A673 (cell line): ENCODE measurements around the gene FHIP2A. TPM values are rescaled to one million over a fixed set of nuclear protein-coding genes. Genes with fewer than 3 reads are reported as not detected.
"Not testable (repeated sequence)": the region's sequence is repeated elsewhere in the genome, so short reads cannot be mapped to it uniquely, and the experiment has no call there.

Source experiments
- BruUV-seq: library from RNA; stranded (reverse); fragments of 400-500 nt; replicated peaks from 2 replicates; lab custom pipeline; 2021; lab: Mats Ljungman, UMichigan
- CTCF ChIA-PET: fragments of 300-600 bp; sonication (Branson Sonifier 250); formaldehyde crosslinking; loops from one replicate; lab custom pipeline; 2022; ENCODE audit warnings: antibody characterized with exemption; lab: Charles Lee
- POLR2A ChIA-PET: fragments of 300-600 bp; sonication (Branson Sonifier 250); formaldehyde crosslinking; loops from one replicate; lab custom pipeline; 2022; ENCODE audit warnings: antibody characterized with exemption; ENCODE audit not compliant: low non-redundant PET; lab: Charles Lee
- DNase-seq: peaks from one replicate; pipeline ENCODE4 v3.0.0-alpha.2; 2015; ENCODE audit warnings: low spot score
- H3K27ac ChIP-seq: fragments of 200-600 bp; sonication (generic); 2 replicates; pipeline ENCODE4 v1.5.1; 2016; ENCODE audit warnings: mixed run types, low read depth, mild to moderate bottlenecking, mixed read lengths, antibody characterized with exemption, low read length; ENCODE audit not compliant: poor library complexity, severe bottlenecking
- H3K27me3 ChIP-seq: fragments of 200-600 bp; sonication (generic); replicated peaks from 2 replicates; pipeline ENCODE4 v1.6.1; 2017; ENCODE audit warnings: mixed run types, low read depth, mild to moderate bottlenecking, mixed read lengths, antibody characterized with exemption, low read length; ENCODE audit not compliant: insufficient read depth, poor library complexity
- H3K36me3 ChIP-seq: fragments of 200-600 bp; sonication (generic); 2 replicates; pipeline ENCODE4 v1.6.1; 2016; ENCODE audit warnings: mixed run types, mild to moderate bottlenecking, mixed read lengths, antibody characterized with exemption, low read length; ENCODE audit not compliant: insufficient read depth, poor library complexity, severe bottlenecking
- H3K4me1 ChIP-seq: fragments of 200-600 bp; sonication (generic); 2 replicates; pipeline ENCODE4 v1.6.1; 2017; ENCODE audit warnings: mixed run types, mild to moderate bottlenecking, mixed read lengths, antibody characterized with exemption, low read length; ENCODE audit not compliant: insufficient read depth, poor library complexity, severe bottlenecking
- H3K4me3 ChIP-seq: fragments of 200-600 bp; sonication (generic); 2 replicates; pipeline ENCODE4 v1.5.1; 2016; ENCODE audit warnings: low read depth, mixed run types, mild to moderate bottlenecking, mixed read lengths, low read length; ENCODE audit not compliant: poor library complexity, severe bottlenecking
- H3K9me3 ChIP-seq: fragments of 200-600 bp; sonication (generic); 2 replicates; pipeline ENCODE4 v1.6.1; 2016; ENCODE audit warnings: mixed run types, low read depth, mild to moderate bottlenecking, mixed read lengths, antibody characterized with exemption, low read length; ENCODE audit not compliant: poor library complexity, severe bottlenecking
- CTCF ChIP-seq: fragments of 300-800, 200-600 bp; sonication (generic); conservative IDR thresholded peaks from 2 replicates; pipeline ENCODE4 v1.5.1; 2017; ENCODE audit warnings: low read depth, mild to moderate bottlenecking, antibody characterized with exemption, low read length, moderate library complexity, mixed read lengths
- EZH2 ChIP-seq: fragments of 200-600 bp; sonication (generic); IDR thresholded peaks from 2 replicates; pipeline ENCODE4 v1.6.1; 2017; ENCODE audit warnings: borderline replicate concordance, low read depth, mild to moderate bottlenecking, mixed read lengths, antibody characterized with exemption, low read length; ENCODE audit not compliant: poor library complexity, severe bottlenecking
- intact Hi-C: fragments of 100-400 bp; cut with micrococcal nuclease; formaldehyde crosslinking; loops from one replicate; pipeline ENCODE4 v1.10.0; 2022; ENCODE audit not compliant: unreplicated experiment
- total RNA-seq: library from RNA; stranded (reverse); gene quantifications from 2 replicates; pipeline ENCODE4 v1.2.3, GENCODE V29; 2021

Gene FHIP2A
- total RNA-seq, 1 experiment from 2014 or later, result 14.4 TPM

DNA sequence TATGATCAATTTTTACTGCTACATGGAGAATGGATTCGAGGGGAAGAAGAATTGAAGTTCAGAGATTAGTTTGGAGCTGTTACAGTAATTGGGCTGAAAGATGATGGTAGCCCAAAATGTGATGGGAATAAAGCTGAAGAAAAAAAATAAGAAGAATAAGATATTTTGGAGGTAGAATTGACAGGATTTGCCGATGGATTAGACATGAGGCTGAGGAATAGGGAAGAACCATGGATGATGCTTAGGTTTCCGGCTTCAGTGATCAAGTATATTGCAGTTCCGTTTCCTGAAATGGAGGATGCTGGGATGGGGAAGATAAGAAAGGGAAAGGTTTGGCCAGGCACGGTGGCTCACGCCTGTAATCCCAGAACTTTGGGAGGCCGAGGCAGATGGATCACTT is 38.9 kb upstream of the FHIP2A start:
- Histone ChIP-seq H3K27ac (no peak overlapping the region), H3K27me3 (no peaks in the 10 kb centered on the region), H3K36me3 (no peaks in the 10 kb centered on the region), H3K4me3 (no peak overlapping the region), H3K9me3 (no peaks in the 10 kb centered on the region), H3K4me1 (peaks cover 17% of the 10 kb centered on the region)
- intact Hi-C loops, result loop anchor here (5.0 kb wide), 2 partner anchors 90 to 480 kb away; no protein-coding TSS in a partner anchor
- TF ChIP-seq CTCF, result no peak
- no peak for TF ChIP-seq EZH2
- POLR2A ChIA-PET, result no interaction called here
- BruUV-seq, result no TSS peak
- DNase-seq, result no peak
- CTCF ChIA-PET, result no interaction called here

GRCh38 chr10:114783686-114784085 is 37.9 kb upstream of the FHIP2A start:
- no peak for TF ChIP-seq CTCF
- TF ChIP-seq EZH2, result no peak
- H3K4me3 ChIP-seq, result no peak overlapping the region
- H3K27me3 ChIP-seq, result no peaks in the 10 kb centered on the region
- H3K27ac ChIP-seq, result no peak overlapping the region
- DNase-seq, result no peak
- intact Hi-C loops, result loop anchor here (5.0 kb wide), 2 partner anchors 91 to 481 kb away; no protein-coding TSS in a partner anchor
- H3K9me3 ChIP-seq, result no peaks in the 10 kb centered on the region
- peaks cover 17% of the 10 kb centered on the region for H3K4me1 ChIP-seq
- no TSS peak for BruUV-seq
- ChIA-PET CTCF (interaction anchor here (0.5 kb wide), 1 partner anchor 32 kb away, joined by 4 read pairs; no protein-coding TSS in a partner anchor), POLR2A (no interaction called here)
- H3K36me3 ChIP-seq, result no peaks in the 10 kb centered on the region

GRCh38 chr10:114786492-114786891 is 35.1 kb upstream of the FHIP2A start:
- intact Hi-C loops, result loop anchor here (1.0 to 2.0 kb wide), 2 partner anchors 236 to 316 kb away; no protein-coding TSS in a partner anchor
- H3K4me3 ChIP-seq, H3K4me1 ChIP-seq, H3K9me3 ChIP-seq, POLR2A ChIA-PET, H3K27me3 ChIP-seq, H3K36me3 ChIP-seq, BruUV-seq, H3K27ac ChIP-seq: not testable (repeated sequence)
- peak; percentile 71 for TF ChIP-seq CTCF
- CTCF ChIA-PET, result interaction anchor here (0.9 to 1.2 kb wide), 2 partner anchors 10 to 315 kb away, joined by 3 read pairs; no protein-coding TSS in a partner anchor
- DNase-seq, result peak; percentile 72

GRCh38 chr10:114787131-114787530 is 34.4 kb upstream of the FHIP2A start:
- CTCF ChIA-PET, H3K4me3 ChIP-seq, POLR2A ChIA-PET, DNase-seq, H3K36me3 ChIP-seq, H3K9me3 ChIP-seq, H3K4me1 ChIP-seq, H3K27ac ChIP-seq, H3K27me3 ChIP-seq, BruUV-seq: not testable (repeated sequence)
- intact Hi-C loops, result loop anchor here (2.0 kb wide), 1 partner anchor 316 kb away; no protein-coding TSS in a partner anchor
